GM12878 (cell line): ENCODE results near the gene SAXO1. TPM values are rescaled to one million over a fixed set of nuclear protein-coding genes. Genes with fewer than 3 reads are reported as not detected.

Experiments
- ATAC-seq: fragments of 200-7000 bp; cut with Tn5 transposase; 3 replicates; pipeline ENCODE4 v1.9.1; 2020; ENCODE audit warnings: mild to moderate bottlenecking, moderate library complexity
- BruUV-seq: library from RNA; stranded (reverse); fragments of 400-500 nt; replicated peaks from 2 replicates; lab custom pipeline; 2021; lab: Mats Ljungman, UMichigan
- CTCF ChIA-PET: fragments of 300-600 bp; sonication (Branson Sonifier 250); formaldehyde crosslinking; extraction: SDS; loops from one replicate; lab custom pipeline; 2021; ENCODE audit warnings: inconsistent platforms; lab: Yijun Ruan, JAX
- POLR2A ChIA-PET: fragments of 350-600 bp; formaldehyde crosslinking; extraction: SDS; loops from one replicate; lab custom pipeline; 2021; ENCODE audit warnings: inconsistent platforms; lab: Charles Lee
- RAD21 ChIA-PET: fragments of 300-600 bp; sonication (Branson Sonifier 250); formaldehyde crosslinking; loops from one replicate; lab custom pipeline; 2023; ENCODE audit warnings: antibody characterized with exemption; ENCODE audit not compliant: unreplicated experiment; lab: Charles Lee
- SMC1A ChIA-PET: fragments of 300-600 bp; sonication (Branson Sonifier 250); formaldehyde crosslinking; loops from one replicate; lab custom pipeline; 2023; ENCODE audit not compliant: unreplicated experiment, uncharacterized antibody; lab: Charles Lee
- DNase-seq: peaks from one replicate; pipeline ENCODE4 v3.0.0-alpha.2; 2011; ENCODE audit warnings: low read depth, low spot score
- FAIRE-seq: peaks from 3 replicates; lab custom pipeline; 2011; peaks lifted over from hg19 to GRCh38; lab: Jason Lieb, UNC
- H2AFZ ChIP-seq: 2 replicates; pipeline ENCODE4 v1.6.0; 2011; ENCODE audit warnings: low read depth, low read length, control low read depth; ENCODE audit not compliant: control insufficient read depth
- H3K27ac ChIP-seq: 2 replicates; pipeline ENCODE4 v1.5.1; 2011; ENCODE audit warnings: control low read depth; ENCODE audit not compliant: control insufficient read depth, insufficient read depth
- H3K27me3 ChIP-seq, 2 experiments: replicated peaks in 1 of 2; 2 replicates each; pipeline versions ENCODE4 v1.6.0 to v1.6.1; 2011; ENCODE audit warnings: low read length in 1 of 2; ENCODE audit not compliant: control insufficient read depth in 2 of 2, insufficient read depth in 2 of 2
- H3K36me3 ChIP-seq, 2 experiments: 2 replicates each; pipeline ENCODE4 v1.5.1; 2011; ENCODE audit warnings: low read length in 1 of 2; ENCODE audit not compliant: control insufficient read depth in 2 of 2, insufficient read depth in 2 of 2
- H3K4me1 ChIP-seq: 2 replicates; pipeline ENCODE4 v1.6.1; 2011; ENCODE audit warnings: mild to moderate bottlenecking, low read length, moderate library complexity, mixed read lengths; ENCODE audit not compliant: control insufficient read depth, insufficient read depth
- H3K4me2 ChIP-seq: 2 replicates; pipeline ENCODE4 v1.6.0; 2011; ENCODE audit warnings: control low read depth; ENCODE audit not compliant: control insufficient read depth, insufficient read depth
- H3K4me3 ChIP-seq: fragments of 200-600 bp; sonication (generic); 2 replicates; pipeline ENCODE4 v1.5.1; 2016
- H3K79me2 ChIP-seq: 2 replicates; pipeline ENCODE4 v1.6.0; 2011; ENCODE audit warnings: low read length; ENCODE audit not compliant: control insufficient read depth, insufficient read depth
- H3K9ac ChIP-seq: 2 replicates; pipeline ENCODE4 v1.8.0; 2011; ENCODE audit warnings: low read length, control low read depth, mixed read lengths; ENCODE audit not compliant: control insufficient read depth, insufficient read depth
- H3K9me3 ChIP-seq: replicated peaks from 3 replicates; pipeline ENCODE4 v1.5.1; 2011; ENCODE audit warnings: mild to moderate bottlenecking, low read length; ENCODE audit not compliant: control insufficient read depth, insufficient read depth
- H4K20me1 ChIP-seq: 2 replicates; pipeline ENCODE4 v1.6.0; 2011; ENCODE audit not compliant: control insufficient read depth, insufficient read depth
- BRCA1 ChIP-seq: IDR thresholded peaks from 2 replicates; pipeline ENCODE4 v1.6.1; 2011; ENCODE audit warnings: low read depth, low read length, improper control_type of control experiment
- CHD1 ChIP-seq: IDR thresholded peaks from 2 replicates; pipeline ENCODE4 v1.6.1; 2012; ENCODE audit warnings: low read depth, low read length, improper control_type of control experiment
- CHD4 ChIP-seq: fragments of 200-600 bp; sonication (generic); IDR thresholded peaks from 2 replicates; pipeline ENCODE4 v1.6.1; 2016; ENCODE audit warnings: mild to moderate bottlenecking
- HDGF ChIP-seq: fragments of 450-650 bp; IDR thresholded peaks from 2 replicates; pipeline ENCODE4 v1.6.1; 2016; ENCODE audit warnings: antibody characterized with exemption
- IKZF1 ChIP-seq: fragments of 450-650 bp; conservative IDR thresholded peaks from 2 replicates; pipeline ENCODE4 v1.6.1; 2017; ENCODE audit warnings: antibody characterized with exemption, mild to moderate bottlenecking
- MEF2B ChIP-seq: fragments of 450-650 bp; IDR thresholded peaks from 2 replicates; pipeline ENCODE4 v1.6.1; 2018; ENCODE audit warnings: mild to moderate bottlenecking, moderate library complexity; ENCODE audit not compliant: partially characterized antibody, poor library complexity, severe bottlenecking
- MYC ChIP-seq: IDR thresholded peaks from 2 replicates; pipeline ENCODE4 v1.6.1; 2011; ENCODE audit warnings: mild to moderate bottlenecking, low read length, moderate library complexity, inconsistent platforms; ENCODE audit not compliant: insufficient read depth, insufficient replicate concordance, insufficient read length, severe bottlenecking
- NFYA ChIP-seq: IDR thresholded peaks from 2 replicates; pipeline ENCODE4 v1.6.1; 2011; ENCODE audit warnings: low read depth, mild to moderate bottlenecking, low read length, improper control_type of control experiment, borderline replicate concordance
- NFYB ChIP-seq: IDR thresholded peaks from 2 replicates; pipeline ENCODE4 v1.6.1; 2011; ENCODE audit warnings: low read depth, mild to moderate bottlenecking, low read length, improper control_type of control experiment, moderate library complexity; ENCODE audit not compliant: insufficient read depth
- POU2F2 ChIP-seq: IDR thresholded peaks from 3 replicates; pipeline ENCODE4 v1.6.1; 2011; ENCODE audit warnings: low read depth, mild to moderate bottlenecking, low read length, borderline replicate concordance
- RAD51 ChIP-seq: fragments of 450-650 bp; IDR thresholded peaks from 2 replicates; pipeline ENCODE4 v1.6.1; 2016; ENCODE audit warnings: moderate library complexity, mild to moderate bottlenecking, inconsistent platforms
- SIN3A ChIP-seq: IDR thresholded peaks from 2 replicates; pipeline ENCODE4 v1.6.1; 2012; ENCODE audit warnings: low read depth, low read length, improper control_type of control experiment
- SPI1 ChIP-seq: IDR thresholded peaks from 2 replicates; pipeline ENCODE4 v1.6.1; 2011; ENCODE audit warnings: low read depth, mild to moderate bottlenecking, low read length, moderate library complexity, borderline replicate concordance; ENCODE audit not compliant: insufficient read depth
- SREBF1 ChIP-seq: IDR thresholded peaks from 2 replicates; pipeline ENCODE4 v1.6.1; 2012; ENCODE audit warnings: mild to moderate bottlenecking, low read length
- TAF1 ChIP-seq: IDR thresholded peaks from 2 replicates; pipeline ENCODE4 v1.6.1; 2011; ENCODE audit warnings: mild to moderate bottlenecking, low read depth, low read length, borderline replicate concordance
- TCF3 ChIP-seq: IDR thresholded peaks from 2 replicates; pipeline ENCODE4 v1.6.1; 2012; ENCODE audit warnings: low read depth, mild to moderate bottlenecking, low read length, borderline replicate concordance; ENCODE audit not compliant: insufficient read depth
- WGBS: methylation state at CpG from one replicate; pipeline ENCODE4 v1.1.6; 2016; ENCODE audit warnings: low lambda C conversion rate; ENCODE audit not compliant: insufficient replicate concordance, insufficient coverage; ENCODE audit errors: missing lambda C conversion rate; 5-methylcytosine and 5-hydroxymethylcytosine counted together
- in situ Hi-C: fragments of 300-500 bp; cut with MboI; formaldehyde crosslinking; loops from 9 replicates; pipeline ENCODE4 v1.14.3; 2018; ENCODE audit warnings: mixed read lengths
- intact Hi-C: fragments of 100-400 bp; cut with micrococcal nuclease; formaldehyde crosslinking; loops from one replicate; pipeline ENCODE4 v1.14.2; 2022; ENCODE audit not compliant: unreplicated experiment
- polyA plus RNA-seq, 11 experiments: library from polyadenylated mRNA; depleted of rRNA in 4 of 11; unstranded in 6 of 11; stranded (reverse) in 5 of 11; fragments of >200 nt; fragmentation: Nextera tagmentation in 4 of 11; fragmentation: Illumina TruSeq in 1 of 11; extraction: Ambion mirVana in 4 of 11; extraction: Trizol in 1 of 11; gene quantifications; 1 replicate in 1 of 11; 2 replicates in 10 of 11; pipeline versions ENCODE4 v1.2.1 to v1.2.3, GENCODE V29; 2011 to 2016; ENCODE audit warnings: inconsistent platforms in 2 of 11, missing spikeins in 2 of 11, low read depth in 1 of 11
- total RNA-seq, 4 experiments: library from RNA; depleted of rRNA in 3 of 4; stranded (reverse); fragments of >200 nt in 3 of 4; fragmentation: Illumina TruSeq in 1 of 4; extraction: Trizol in 1 of 4; gene quantifications; 2 replicates each; pipeline versions ENCODE4 v1.2.1 to v1.2.3, GENCODE V29; 2013 to 2021
- TF ChIP-seq, protein P1 (sequence below): fragments of 450-650 bp; IDR thresholded peaks from 2 replicates; pipeline ENCODE4 v1.6.1; 2014; ENCODE audit warnings: mild to moderate bottlenecking
- TF ChIP-seq, protein P2 (sequence below): IDR thresholded peaks from 2 replicates; pipeline ENCODE4 v1.6.1; 2012; ENCODE audit warnings: low read depth, low read length, improper control_type of control experiment
- TF ChIP-seq, protein P3 (sequence below): fragments of 450-650 bp; IDR thresholded peaks from 2 replicates; pipeline ENCODE4 v1.6.1; 2016; ENCODE audit warnings: mild to moderate bottlenecking, moderate library complexity, borderline replicate concordance

Gene SAXO1
- total and polyA plus RNA-seq, 10 of the 15 experiments (the other 5 are each of a cell fraction or from before 2014, with no cell fraction given) = under 0.01 to 0.01 TPM; not detected in 8

DNA sequence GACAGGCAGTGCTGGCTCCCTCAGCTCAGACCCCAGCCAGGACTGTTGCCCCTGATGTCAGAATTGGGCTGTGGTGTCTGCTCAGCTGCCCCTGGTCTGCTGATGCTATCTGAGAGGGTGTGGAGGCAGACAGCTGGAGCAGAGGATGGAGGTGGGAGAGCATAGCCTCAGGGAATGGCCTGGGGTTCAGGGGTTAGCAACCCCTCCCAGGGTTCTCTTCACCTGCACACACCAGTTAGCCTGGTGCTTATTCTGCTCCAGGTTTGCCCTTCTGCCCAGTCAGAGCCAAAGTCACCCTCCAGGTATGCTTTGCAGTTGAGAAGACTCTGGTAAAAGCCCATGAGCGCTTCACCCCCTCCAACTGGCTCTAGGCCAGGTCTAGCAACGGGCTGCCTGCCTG is 109.8 kb downstream of the SAXO1 start:
- H3K9me3 ChIP-seq = no peaks in the 10 kb centered on the region; the same call in 2 of the 3 replicates
- TF ChIP-seq NFYA (no peak), CHD1 (no peak), BRCA1 (no peak), IKZF1 (no peak), HDGF (no peak), NFYB (no peak), MYC (no peak), RAD51 (no peak), TCF3 (no peak), TAF1 (no peak), SPI1 (no peak), MEF2B (no peak), POU2F2 (no peak), SREBF1 (no peak), SIN3A (no peak), CHD4 (no peak)
- TF ChIP-seq, protein P1, sequence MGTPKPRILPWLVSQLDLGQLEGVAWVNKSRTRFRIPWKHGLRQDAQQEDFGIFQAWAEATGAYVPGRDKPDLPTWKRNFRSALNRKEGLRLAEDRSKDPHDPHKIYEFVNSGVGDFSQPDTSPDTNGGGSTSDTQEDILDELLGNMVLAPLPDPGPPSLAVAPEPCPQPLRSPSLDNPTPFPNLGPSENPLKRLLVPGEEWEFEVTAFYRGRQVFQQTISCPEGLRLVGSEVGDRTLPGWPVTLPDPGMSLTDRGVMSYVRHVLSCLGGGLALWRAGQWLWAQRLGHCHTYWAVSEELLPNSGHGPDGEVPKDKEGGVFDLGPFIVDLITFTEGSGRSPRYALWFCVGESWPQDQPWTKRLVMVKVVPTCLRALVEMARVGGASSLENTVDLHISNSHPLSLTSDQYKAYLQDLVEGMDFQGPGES = no peak
- TF ChIP-seq, protein P2, sequence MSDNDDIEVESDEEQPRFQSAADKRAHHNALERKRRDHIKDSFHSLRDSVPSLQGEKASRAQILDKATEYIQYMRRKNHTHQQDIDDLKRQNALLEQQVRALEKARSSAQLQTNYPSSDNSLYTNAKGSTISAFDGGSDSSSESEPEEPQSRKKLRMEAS = no peak
- TF ChIP-seq, protein P3, sequence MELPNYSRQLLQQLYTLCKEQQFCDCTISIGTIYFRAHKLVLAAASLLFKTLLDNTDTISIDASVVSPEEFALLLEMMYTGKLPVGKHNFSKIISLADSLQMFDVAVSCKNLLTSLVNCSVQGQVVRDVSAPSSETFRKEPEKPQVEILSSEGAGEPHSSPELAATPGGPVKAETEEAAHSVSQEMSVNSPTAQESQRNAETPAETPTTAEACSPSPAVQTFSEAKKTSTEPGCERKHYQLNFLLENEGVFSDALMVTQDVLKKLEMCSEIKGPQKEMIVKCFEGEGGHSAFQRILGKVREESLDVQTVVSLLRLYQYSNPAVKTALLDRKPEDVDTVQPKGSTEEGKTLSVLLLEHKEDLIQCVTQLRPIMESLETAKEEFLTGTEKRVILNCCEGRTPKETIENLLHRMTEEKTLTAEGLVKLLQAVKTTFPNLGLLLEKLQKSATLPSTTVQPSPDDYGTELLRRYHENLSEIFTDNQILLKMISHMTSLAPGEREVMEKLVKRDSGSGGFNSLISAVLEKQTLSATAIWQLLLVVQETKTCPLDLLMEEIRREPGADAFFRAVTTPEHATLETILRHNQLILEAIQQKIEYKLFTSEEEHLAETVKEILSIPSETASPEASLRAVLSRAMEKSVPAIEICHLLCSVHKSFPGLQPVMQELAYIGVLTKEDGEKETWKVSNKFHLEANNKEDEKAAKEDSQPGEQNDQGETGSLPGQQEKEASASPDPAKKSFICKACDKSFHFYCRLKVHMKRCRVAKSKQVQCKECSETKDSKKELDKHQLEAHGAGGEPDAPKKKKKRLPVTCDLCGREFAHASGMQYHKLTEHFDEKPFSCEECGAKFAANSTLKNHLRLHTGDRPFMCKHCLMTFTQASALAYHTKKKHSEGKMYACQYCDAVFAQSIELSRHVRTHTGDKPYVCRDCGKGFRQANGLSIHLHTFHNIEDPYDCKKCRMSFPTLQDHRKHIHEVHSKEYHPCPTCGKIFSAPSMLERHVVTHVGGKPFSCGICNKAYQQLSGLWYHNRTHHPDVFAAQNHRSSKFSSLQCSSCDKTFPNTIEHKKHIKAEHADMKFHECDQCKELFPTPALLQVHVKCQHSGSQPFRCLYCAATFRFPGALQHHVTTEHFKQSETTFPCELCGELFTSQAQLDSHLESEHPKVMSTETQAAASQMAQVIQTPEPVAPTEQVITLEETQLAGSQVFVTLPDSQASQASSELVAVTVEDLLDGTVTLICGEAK = no peak
- TF ChIP-seq, all 136 proteins: peak for 0
- WGBS = 0% methylated on average over 2 of the region's 2 CpGs
- no peak overlapping the region for H3K27ac ChIP-seq
- H3K9ac ChIP-seq = no peak overlapping the region
- no peaks in the 10 kb centered on the region for H3K79me2 ChIP-seq
- ATAC-seq = no peak
- intact Hi-C loops = no loop called here
- no peak overlapping the region for H2AFZ ChIP-seq
- no peak for FAIRE-seq
- no peaks in the 10 kb centered on the region for H3K4me1 ChIP-seq
- H3K4me3 ChIP-seq = no peak overlapping the region
- no peaks in the 10 kb centered on the region for H4K20me1 ChIP-seq
- ChIA-PET CTCF (no interaction called here), RAD21 (no interaction called here), POLR2A (no interaction called here), SMC1A (no interaction called here)
- in situ Hi-C loops = no loop called here
- BruUV-seq = no TSS peak
- no peak overlapping the region for H3K4me2 ChIP-seq
- DNase-seq = no peak
- 0 out of 4 replicates have a peak, but pooled peaks cover 0 to 4% of the 10 kb centered on the region in 2 experiments for H3K27me3 ChIP-seq
- no peaks in the 10 kb centered on the region for H3K36me3 ChIP-seq
